ENCODE results near the gene ARID1B.

The ARID1B gene

GRCh38 chr6:157070403-157071107 lies 293.4 kb downstream of the ARID1B start:
- Histone ChIP-seq H4K91ac (ENCODE audit: low read depth, low read length) (no peak overlapping the region), H3K18ac (ENCODE audit: low read length) (no peak overlapping the region), H3K9me3 (ENCODE audit: insufficient read depth, low read depth, low read length) (no peaks in the 10 kb centered on the region), H3K79me2 (ENCODE audit: control insufficient read depth, insufficient read depth, low read length, poor library complexity) (no peaks in the 10 kb centered on the region), H3K79me1 (ENCODE audit: low read length) (no peaks in the 10 kb centered on the region), H3K4me2 (ENCODE audit: low read length) (no peak overlapping the region), H2AK5ac (ENCODE audit: low read length) (no peak overlapping the region), H4K12ac (ENCODE audit: low read depth, low read length) (no peak overlapping the region), H3K4ac (ENCODE audit: low read depth, low read length) (no peak overlapping the region), H3K14ac (ENCODE audit: low read length) (no peak overlapping the region), H2BK5ac (ENCODE audit: low read depth, low read length, poor library complexity) (no peak overlapping the region), H3K27ac (ENCODE audit: low read depth, low read length) (no peak overlapping the region), H2BK12ac (ENCODE audit: low read length) (no peak overlapping the region), H3K36me3 (ENCODE audit: control insufficient read depth in 1 of 2, insufficient read depth in 2 of 2, low read length in 2 of 2) (peaks cover 0 to 2% of the 10 kb centered on the region in 2 experiments), H3K4me1 (ENCODE audit: control insufficient read depth in 1 of 2, insufficient read depth in 2 of 2, low read length in 2 of 2) (peaks cover 0 to 4% of the 10 kb centered on the region in 2 experiments), H3K9ac (ENCODE audit: low read length) (no peak overlapping the region), H2BK120ac (ENCODE audit: insufficient read depth, low read length, poor library complexity) (no peak overlapping the region), H4K8ac (ENCODE audit: low read depth, low read length) (no peak overlapping the region), H2AFZ (ENCODE audit: insufficient read depth, low read length, poor library complexity) (no peak overlapping the region), H3K27me3 (ENCODE audit: insufficient read depth, low read length) (no peaks in the 10 kb centered on the region), H3K4me3 (ENCODE audit: low read depth, low read length) (no peak overlapping the region), H3K23ac (ENCODE audit: low read length) (no peak overlapping the region)
- DNase-seq, result peak; percentile 6 to 45
- no CpG with 5 or more reads among the region's 8 CpGs for WGBS (ENCODE audit: extremely low coverage, insufficient coverage, insufficient read length)

- Histone ChIP-seq H2BK5ac (ENCODE audit: low read depth, low read length, poor library complexity) (no peak overlapping the region), H3K18ac (ENCODE audit: low read length) (no peak overlapping the region)
Measured at GRCh38 chr6:157072128-157072527, 294.9 kb downstream of the ARID1B start.

GRCh38 chr6:157073596-157073995 lies 296.4 kb downstream of the ARID1B start:
- Histone ChIP-seq H3K14ac (ENCODE audit: low read length) (no peak overlapping the region), H2AK5ac (ENCODE audit: low read length) (no peak overlapping the region), H4K12ac (ENCODE audit: low read depth, low read length) (no peak overlapping the region), H3K27ac (ENCODE audit: low read depth, low read length) (no peak overlapping the region), H3K23ac (ENCODE audit: low read length) (no peak overlapping the region), H3K4ac (ENCODE audit: low read depth, low read length) (no peak overlapping the region), H3K9ac (ENCODE audit: low read length) (no peak overlapping the region), H3K79me1 (ENCODE audit: low read length) (no peaks in the 10 kb centered on the region), H3K27me3 (ENCODE audit: insufficient read depth, low read length) (no peaks in the 10 kb centered on the region), H3K4me1 (ENCODE audit: control insufficient read depth in 1 of 2, insufficient read depth in 2 of 2, low read length in 2 of 2) (peaks cover 0 to 3% of the 10 kb centered on the region in 2 experiments), H4K91ac (ENCODE audit: low read depth, low read length) (no peak overlapping the region), H2BK120ac (ENCODE audit: insufficient read depth, low read length, poor library complexity) (no peak overlapping the region), H3K4me3 (ENCODE audit: low read depth, low read length) (no peak overlapping the region), H2BK12ac (ENCODE audit: low read length) (no peak overlapping the region), H2AFZ (ENCODE audit: insufficient read depth, low read length, poor library complexity) (no peak overlapping the region), H3K4me2 (ENCODE audit: low read length) (no peak overlapping the region), H3K9me3 (ENCODE audit: insufficient read depth, low read depth, low read length) (no peaks in the 10 kb centered on the region), H3K79me2 (ENCODE audit: control insufficient read depth, insufficient read depth, low read length, poor library complexity) (no peaks in the 10 kb centered on the region), H2BK5ac (ENCODE audit: low read depth, low read length, poor library complexity) (no peak overlapping the region), H4K8ac (ENCODE audit: low read depth, low read length) (no peak overlapping the region), H3K36me3 (ENCODE audit: control insufficient read depth in 1 of 2, insufficient read depth in 2 of 2, low read length in 2 of 2) (peaks cover 0 to 4% of the 10 kb centered on the region in 2 experiments), H3K18ac (ENCODE audit: low read length) (no peak overlapping the region)
- no CpG with 5 or more reads among the region's 4 CpGs for WGBS (ENCODE audit: extremely low coverage, insufficient coverage, insufficient read length)
- DNase-seq, result no peak

More at GRCh38 chr6:157072128-157072527, 294.9 kb downstream of the ARID1B start:
- no peak overlapping the region for H2BK12ac ChIP-seq (ENCODE audit: low read length)
- no peak overlapping the region for H3K23ac ChIP-seq (ENCODE audit: low read length)
- no peaks in the 10 kb centered on the region for H3K79me2 ChIP-seq (ENCODE audit: control insufficient read depth, insufficient read depth, low read length, poor library complexity)
- H3K27ac ChIP-seq (ENCODE audit: low read depth, low read length), result no peak overlapping the region
- no peak overlapping the region for H4K12ac ChIP-seq (ENCODE audit: low read depth, low read length)
- H3K27me3 ChIP-seq (ENCODE audit: insufficient read depth, low read length), result no peaks in the 10 kb centered on the region
- H4K8ac ChIP-seq (ENCODE audit: low read depth, low read length), result no peak overlapping the region
- peaks cover 0 to 4% of the 10 kb centered on the region in 2 experiments for H3K4me1 ChIP-seq (ENCODE audit: control insufficient read depth in 1 of 2, insufficient read depth in 2 of 2, low read length in 2 of 2)
- no peak for DNase-seq
- no peaks in the 10 kb centered on the region for H3K79me1 ChIP-seq (ENCODE audit: low read length)
- no peak overlapping the region for H3K14ac ChIP-seq (ENCODE audit: low read length)
- H2AFZ ChIP-seq (ENCODE audit: insufficient read depth, low read length, poor library complexity), result no peak overlapping the region
- H3K4me2 ChIP-seq (ENCODE audit: low read length), result no peak overlapping the region
- H2BK120ac ChIP-seq (ENCODE audit: insufficient read depth, low read length, poor library complexity), result no peak overlapping the region
- H3K9ac ChIP-seq (ENCODE audit: low read length), result no peak overlapping the region
- no peaks in the 10 kb centered on the region for H3K9me3 ChIP-seq (ENCODE audit: insufficient read depth, low read depth, low read length)
- peaks cover 0 to 2% of the 10 kb centered on the region in 2 experiments for H3K36me3 ChIP-seq (ENCODE audit: control insufficient read depth in 1 of 2, insufficient read depth in 2 of 2, low read length in 2 of 2)
- no peak overlapping the region for H2AK5ac ChIP-seq (ENCODE audit: low read length)
- no peak overlapping the region for H3K4me3 ChIP-seq (ENCODE audit: low read depth, low read length)
- H4K91ac ChIP-seq (ENCODE audit: low read depth, low read length), result no peak overlapping the region
- no peak overlapping the region for H3K4ac ChIP-seq (ENCODE audit: low read depth, low read length)
- no CpG with 5 or more reads among the region's 2 CpGs for WGBS (ENCODE audit: extremely low coverage, insufficient coverage, insufficient read length)

GRCh38 chr6:157074969-157075368 lies 297.8 kb downstream of the ARID1B start:
- Histone ChIP-seq H4K91ac (ENCODE audit: low read depth, low read length) (no peak overlapping the region), H4K12ac (ENCODE audit: low read depth, low read length) (no peak overlapping the region), H3K79me2 (ENCODE audit: control insufficient read depth, insufficient read depth, low read length, poor library complexity) (no peaks in the 10 kb centered on the region), H3K27me3 (ENCODE audit: insufficient read depth, low read length) (no peaks in the 10 kb centered on the region), H2AK5ac (ENCODE audit: low read length) (no peak overlapping the region), H2AFZ (ENCODE audit: insufficient read depth, low read length, poor library complexity) (no peak overlapping the region), H3K4me1 (ENCODE audit: control insufficient read depth in 1 of 2, insufficient read depth in 2 of 2, low read length in 2 of 2) (no peaks in the 10 kb centered on the region), H3K4me3 (ENCODE audit: low read depth, low read length) (no peak overlapping the region), H2BK120ac (ENCODE audit: insufficient read depth, low read length, poor library complexity) (no peak overlapping the region), H3K36me3 (ENCODE audit: control insufficient read depth in 1 of 2, insufficient read depth in 2 of 2, low read length in 2 of 2) (peaks cover 0 to 4% of the 10 kb centered on the region in 2 experiments), H3K9ac (ENCODE audit: low read length) (no peak overlapping the region), H4K8ac (ENCODE audit: low read depth, low read length) (no peak overlapping the region), H3K79me1 (ENCODE audit: low read length) (no peaks in the 10 kb centered on the region), H3K18ac (ENCODE audit: low read length) (no peak overlapping the region), H3K9me3 (ENCODE audit: insufficient read depth, low read depth, low read length) (no peaks in the 10 kb centered on the region), H3K14ac (ENCODE audit: low read length) (no peak overlapping the region), H3K4me2 (ENCODE audit: low read length) (no peak overlapping the region), H3K23ac (ENCODE audit: low read length) (no peak overlapping the region), H3K27ac (ENCODE audit: low read depth, low read length) (no peak overlapping the region), H2BK12ac (ENCODE audit: low read length) (no peak overlapping the region), H2BK5ac (ENCODE audit: low read depth, low read length, poor library complexity) (no peak overlapping the region), H3K4ac (ENCODE audit: low read depth, low read length) (no peak overlapping the region)
- no CpG with 5 or more reads among the region's 1 CpG for WGBS (ENCODE audit: extremely low coverage, insufficient coverage, insufficient read length)
- no peak for DNase-seq

Data from trophoblast cell (in vitro differentiated cells and primary cell).